GM21529 (cell line): ENCODE measurements around the gene FREM2.

Experiments used
- ATAC-seq: cut with Tn5 transposase; IDR thresholded peaks from one replicate; pipeline ENCODE4 v1.9.1; 2021; ENCODE audit not compliant: unreplicated experiment

Gene FREM2

GRCh38 chr13:38824342-38824741 lies 137.5 kb downstream of the FREM2 start:
- ATAC-seq: peak; percentile 59

GRCh38 chr13:38826182-38826813 lies 139.4 kb downstream of the FREM2 start:
- ATAC-seq: no peak

GRCh38 chr13:38830442-38831045 lies 143.7 kb downstream of the FREM2 start:
- ATAC-seq: no peak

GRCh38 chr13:38844581-38844980 lies 157.7 kb downstream of the FREM2 start:
- ATAC-seq: no peak

GRCh38 chr13:38848360-38848759 lies 161.5 kb downstream of the FREM2 start:
- no peak for ATAC-seq

GRCh38 chr13:38849315-38849714 lies 162.4 kb downstream of the FREM2 start:
- no peak for ATAC-seq

- ATAC-seq: peak; percentile 83
Measured at GRCh38 chr13:38850868-38851626, 164.2 kb downstream of the FREM2 start.

- ATAC-seq: no peak
Measured at GRCh38 chr13:38854226-38854625, 167.3 kb downstream of the FREM2 start.

GRCh38 chr13:38856065-38856464 lies 169.2 kb downstream of the FREM2 start:
- no peak for ATAC-seq

- ATAC-seq: no peak
Measured at GRCh38 chr13:38862443-38862842, 175.6 kb downstream of the FREM2 start.

- ATAC-seq: no peak
Measured at GRCh38 chr13:38863536-38863935, 176.7 kb downstream of the FREM2 start.

- ATAC-seq: no peak
Measured at GRCh38 chr13:38866649-38867048, 179.8 kb downstream of the FREM2 start.

- ATAC-seq: no peak
Measured at GRCh38 chr13:38868399-38868798, 181.5 kb downstream of the FREM2 start.

- ATAC-seq: no peak
Measured at GRCh38 chr13:38868870-38869269, 182.0 kb downstream of the FREM2 start.

- no peak for ATAC-seq
Measured at GRCh38 chr13:38871275-38871674, 184.4 kb downstream of the FREM2 start.

- ATAC-seq: peak; percentile 65
Measured at GRCh38 chr13:38872693-38873092, 185.8 kb downstream of the FREM2 start.

GRCh38 chr13:38875186-38875875 lies 188.5 kb downstream of the FREM2 start:
- ATAC-seq: no peak

- ATAC-seq: no peak
Measured at GRCh38 chr13:38879278-38879677, 192.4 kb downstream of the FREM2 start.

- no peak for ATAC-seq
Measured at GRCh38 chr13:38879786-38880185, 192.9 kb downstream of the FREM2 start.

- no peak for ATAC-seq
Measured at GRCh38 chr13:38880397-38880796, 193.5 kb downstream of the FREM2 start.

GRCh38 chr13:38883783-38884182 lies 196.9 kb downstream of the FREM2 start:
- ATAC-seq: no peak

- ATAC-seq: no peak
Measured at GRCh38 chr13:38888309-38888708, 201.4 kb downstream of the FREM2 start.
